ENCODE measurements around the gene LRRC8A.

LRRC8A gene

DNA sequence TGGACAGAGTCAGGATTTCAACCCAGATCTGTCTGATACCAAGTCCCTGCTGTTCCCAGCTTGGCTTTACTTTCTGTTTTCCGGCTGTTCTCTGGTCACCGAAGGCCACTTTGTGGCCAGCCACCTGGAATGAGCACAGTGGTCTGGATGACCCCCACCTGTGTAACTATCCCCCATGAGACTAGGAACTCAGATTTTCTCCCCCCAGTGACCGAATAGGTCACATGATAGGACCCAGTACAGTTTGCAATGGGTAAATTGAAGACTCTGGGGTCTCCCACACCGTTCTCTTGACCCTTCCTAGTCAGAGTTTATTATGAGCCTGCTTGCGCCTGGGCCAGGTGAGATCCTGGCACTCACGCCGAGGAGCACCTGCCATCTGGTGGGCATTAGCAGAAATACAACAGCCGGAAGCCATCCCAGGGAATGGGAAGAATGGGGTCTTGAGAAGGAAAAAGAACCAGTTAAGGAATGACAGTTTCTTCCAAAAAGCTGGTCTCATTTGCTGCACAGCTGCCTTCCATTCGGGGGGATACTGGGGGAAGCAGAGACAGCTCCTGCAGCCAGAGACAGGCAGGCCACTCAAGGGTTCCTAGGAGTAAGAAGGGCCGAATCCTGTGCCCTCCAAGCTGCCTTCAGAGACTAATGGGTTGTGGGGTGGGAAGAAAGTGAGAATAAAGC lies 45.9 kb downstream of the LRRC8A start:
- TF ChIP-seq, protein P1, sequence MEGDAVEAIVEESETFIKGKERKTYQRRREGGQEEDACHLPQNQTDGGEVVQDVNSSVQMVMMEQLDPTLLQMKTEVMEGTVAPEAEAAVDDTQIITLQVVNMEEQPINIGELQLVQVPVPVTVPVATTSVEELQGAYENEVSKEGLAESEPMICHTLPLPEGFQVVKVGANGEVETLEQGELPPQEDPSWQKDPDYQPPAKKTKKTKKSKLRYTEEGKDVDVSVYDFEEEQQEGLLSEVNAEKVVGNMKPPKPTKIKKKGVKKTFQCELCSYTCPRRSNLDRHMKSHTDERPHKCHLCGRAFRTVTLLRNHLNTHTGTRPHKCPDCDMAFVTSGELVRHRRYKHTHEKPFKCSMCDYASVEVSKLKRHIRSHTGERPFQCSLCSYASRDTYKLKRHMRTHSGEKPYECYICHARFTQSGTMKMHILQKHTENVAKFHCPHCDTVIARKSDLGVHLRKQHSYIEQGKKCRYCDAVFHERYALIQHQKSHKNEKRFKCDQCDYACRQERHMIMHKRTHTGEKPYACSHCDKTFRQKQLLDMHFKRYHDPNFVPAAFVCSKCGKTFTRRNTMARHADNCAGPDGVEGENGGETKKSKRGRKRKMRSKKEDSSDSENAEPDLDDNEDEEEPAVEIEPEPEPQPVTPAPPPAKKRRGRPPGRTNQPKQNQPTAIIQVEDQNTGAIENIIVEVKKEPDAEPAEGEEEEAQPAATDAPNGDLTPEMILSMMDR (IDR thresholded peaks at IDR 0.05): peak; percentile 89

DNA sequence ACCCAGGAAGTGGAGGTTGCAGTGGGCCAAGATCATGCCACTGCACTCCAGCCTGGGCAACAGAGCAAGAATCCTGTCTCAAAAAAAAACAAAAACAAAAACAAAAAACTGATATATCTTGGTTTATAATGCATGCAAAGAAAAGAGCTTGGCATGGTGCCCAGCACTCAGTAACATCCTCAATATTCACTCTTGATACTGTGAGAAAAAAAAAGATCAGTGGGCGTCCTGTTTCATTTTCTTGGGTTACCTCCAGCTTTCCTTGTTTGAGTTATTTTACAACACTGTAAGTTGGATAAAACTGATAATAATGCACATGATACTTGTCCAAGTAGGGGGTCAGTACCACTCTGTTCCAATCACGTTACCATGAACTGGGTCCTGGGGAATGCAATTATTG lies 46.7 kb downstream of the LRRC8A start:
- TF ChIP-seq, protein P1 (IDR thresholded peaks at IDR 0.05): no peak

DNA sequence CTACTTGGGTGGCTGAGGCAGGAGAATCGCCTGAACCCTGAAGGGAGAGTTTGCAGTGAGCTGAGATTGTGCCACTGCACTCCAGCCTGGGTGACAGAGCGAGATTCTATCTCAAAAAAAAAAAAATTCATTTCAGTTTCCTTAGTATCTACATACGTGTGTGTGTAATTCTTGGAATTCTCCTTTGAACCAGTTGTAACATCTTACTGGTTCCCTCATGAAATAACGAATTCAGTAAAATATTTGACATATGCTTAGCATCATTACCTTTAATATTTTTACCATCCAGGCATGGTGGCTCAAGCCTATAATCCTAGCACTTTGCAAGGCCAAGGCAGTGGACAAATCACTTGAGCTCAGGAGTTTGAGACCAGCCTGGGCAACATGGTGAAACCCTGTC lies 47.6 kb downstream of the LRRC8A start:
- TF ChIP-seq, protein P1 (IDR thresholded peaks at IDR 0.05): no peak

DNA sequence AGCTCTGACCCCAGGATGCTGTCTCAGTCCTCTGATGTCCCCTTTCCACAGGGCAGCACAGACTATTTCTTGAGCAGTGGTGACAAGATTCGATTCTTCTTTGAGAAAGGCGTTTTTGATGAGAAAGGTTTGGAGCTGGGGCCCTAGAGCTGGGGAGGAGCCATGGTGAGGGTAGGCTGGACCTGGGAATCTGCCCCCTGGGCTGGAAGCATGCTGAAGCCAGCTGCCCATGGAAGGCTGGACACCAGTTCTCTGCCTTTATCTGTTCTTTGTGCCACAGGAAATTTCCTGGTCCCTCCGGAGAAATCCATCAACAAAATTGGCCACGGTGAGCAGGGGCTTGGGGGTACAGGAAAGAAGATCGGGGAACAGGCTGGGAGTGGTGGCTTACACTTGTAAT lies 51.8 kb downstream of the LRRC8A start:
- TF ChIP-seq, protein P1 (IDR thresholded peaks at IDR 0.05): no peak

DNA sequence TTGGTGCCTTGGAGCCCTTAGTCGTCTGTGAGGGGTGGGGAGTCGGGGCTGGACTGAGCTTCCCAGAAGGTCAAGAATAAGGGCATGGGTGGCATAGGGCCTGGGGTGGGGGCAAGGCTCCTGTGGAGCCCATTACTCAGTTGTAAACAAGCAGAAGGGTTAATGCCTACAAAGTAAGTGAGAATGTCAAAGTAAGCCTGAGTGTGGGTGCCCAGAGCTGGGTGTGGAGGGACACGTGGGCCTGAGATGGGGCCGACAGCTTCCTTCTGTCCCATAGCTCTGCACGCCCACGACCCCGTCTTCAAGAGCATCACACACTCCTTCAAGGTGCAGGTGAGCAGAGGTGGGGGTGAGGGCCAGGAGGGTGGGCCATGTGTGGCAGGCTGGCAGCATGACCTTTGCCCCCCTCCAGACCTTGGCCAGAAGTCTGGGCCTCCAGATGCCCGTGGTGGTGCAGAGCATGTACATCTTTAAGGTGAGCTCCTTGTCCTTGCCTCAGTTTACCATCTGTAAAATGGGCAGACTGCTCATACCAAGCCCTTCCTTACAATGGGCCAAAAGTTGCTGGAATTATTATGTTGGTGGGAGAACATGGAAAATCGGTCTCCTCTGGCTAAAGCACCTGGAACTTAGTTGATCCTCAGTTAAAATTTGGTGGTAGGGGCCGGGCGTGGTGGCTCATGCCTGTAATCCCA lies 54.4 kb downstream of the LRRC8A start:
- TF ChIP-seq, protein P1 (IDR thresholded peaks at IDR 0.05): no peak

DNA sequence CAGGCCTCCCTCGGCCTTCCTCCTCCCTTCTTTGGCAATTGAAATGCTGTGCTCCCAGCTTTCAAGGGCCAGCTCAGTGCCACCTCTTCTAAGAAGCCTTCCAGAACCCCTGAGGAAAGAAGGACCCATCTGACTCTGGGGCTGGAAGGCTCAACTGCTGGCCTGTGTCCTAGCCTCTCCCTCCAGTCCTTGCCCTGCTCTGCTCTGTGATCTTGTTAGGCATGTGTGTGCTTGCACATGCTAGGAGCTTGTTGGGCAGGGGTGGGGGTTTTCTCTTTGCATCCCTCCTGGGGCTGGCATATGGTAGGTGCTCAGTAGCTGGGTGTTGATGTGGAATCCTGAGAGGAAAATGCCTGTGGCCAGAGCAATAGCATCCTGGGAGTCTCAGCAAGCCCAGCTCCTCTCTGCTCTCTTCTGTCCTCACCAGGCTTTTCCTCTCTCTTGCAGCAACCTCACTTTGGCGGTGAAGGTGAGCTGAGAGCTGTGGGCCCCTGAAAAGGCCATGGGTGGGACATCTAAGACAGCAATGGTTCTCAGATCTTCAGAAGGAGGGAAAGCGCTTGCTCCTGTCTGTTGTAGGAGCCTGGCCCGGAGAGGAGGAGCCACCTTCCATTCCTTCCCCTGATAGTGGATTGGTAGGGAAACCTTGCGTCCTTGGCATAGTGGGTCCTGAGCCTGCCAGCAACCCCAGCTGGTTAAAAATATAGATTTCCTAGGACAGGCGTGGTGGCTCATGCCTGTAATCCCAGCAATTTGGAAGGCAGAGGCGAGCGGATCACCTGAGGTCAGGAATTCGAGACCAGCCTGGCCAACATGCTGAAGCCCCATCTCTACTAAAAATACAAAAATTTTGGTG lies 55.6 kb downstream of the LRRC8A start:
- TF ChIP-seq, protein P1 (IDR thresholded peaks at IDR 0.05): no peak

DNA sequence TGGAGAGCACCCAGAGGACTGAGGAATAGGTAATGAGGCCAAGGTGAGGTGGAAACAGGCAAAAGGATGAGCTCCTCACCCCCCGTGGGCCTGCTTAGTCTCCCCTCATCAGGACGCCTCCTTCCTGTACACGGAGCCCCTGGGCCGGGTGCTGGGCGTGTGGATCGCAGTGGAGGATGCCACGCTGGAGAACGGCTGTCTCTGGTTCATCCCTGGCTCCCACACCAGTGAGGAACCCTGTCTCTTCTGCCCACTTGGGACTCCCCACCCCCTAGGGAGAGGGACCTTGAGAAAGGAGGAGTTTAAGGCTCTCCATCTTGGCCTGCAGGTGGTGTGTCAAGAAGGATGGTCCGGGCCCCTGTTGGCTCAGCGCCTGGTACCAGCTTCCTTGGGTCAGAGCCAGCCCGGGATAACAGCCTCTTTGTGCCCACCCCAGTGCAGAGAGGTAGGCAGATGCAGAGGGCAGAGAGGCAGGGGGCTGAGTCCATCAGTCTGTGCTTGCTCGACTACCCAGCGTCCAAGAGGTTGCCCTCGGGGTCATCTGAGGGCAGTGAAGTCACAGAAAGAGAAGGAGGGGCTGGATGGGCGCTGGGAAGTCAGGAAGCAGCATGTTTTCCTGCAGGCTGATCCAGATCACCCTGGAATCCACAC lies 58.5 kb downstream of the LRRC8A start:
- TF ChIP-seq, protein P1 (IDR thresholded peaks at IDR 0.05): no peak

Data from LNCAP (cell line).